ENCODE results near the gene MSANTD3.
"Not testable (repeated sequence)": the region's sequence is repeated elsewhere in the genome, so short reads cannot be mapped to it uniquely, and the experiment has no call there.

The MSANTD3 gene, protein sequence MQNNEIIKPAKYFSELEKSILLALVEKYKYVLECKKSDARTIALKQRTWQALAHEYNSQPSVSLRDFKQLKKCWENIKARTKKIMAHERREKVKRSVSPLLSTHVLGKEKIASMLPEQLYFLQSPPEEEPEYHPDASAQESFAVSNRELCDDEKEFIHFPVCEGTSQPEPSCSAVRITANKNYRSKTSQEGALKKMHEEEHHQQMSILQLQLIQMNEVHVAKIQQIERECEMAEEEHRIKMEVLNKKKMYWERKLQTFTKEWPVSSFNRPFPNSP

GRCh38 chr9:100426530-100427365, at the start of gene MSANTD3:
Gene MSANTD3 (plus strand): TSS chr9:100427143. CDS start chr9:100441939, 14,796 bp downstream.
- peak; percentile 55 for DNase-seq (ENCODE audit: low spot score)

GRCh38 chr9:100379862-100380261, 47.1 kb upstream of the MSANTD3 start:
- DNase-seq (ENCODE audit: low spot score) = no peak

DNA sequence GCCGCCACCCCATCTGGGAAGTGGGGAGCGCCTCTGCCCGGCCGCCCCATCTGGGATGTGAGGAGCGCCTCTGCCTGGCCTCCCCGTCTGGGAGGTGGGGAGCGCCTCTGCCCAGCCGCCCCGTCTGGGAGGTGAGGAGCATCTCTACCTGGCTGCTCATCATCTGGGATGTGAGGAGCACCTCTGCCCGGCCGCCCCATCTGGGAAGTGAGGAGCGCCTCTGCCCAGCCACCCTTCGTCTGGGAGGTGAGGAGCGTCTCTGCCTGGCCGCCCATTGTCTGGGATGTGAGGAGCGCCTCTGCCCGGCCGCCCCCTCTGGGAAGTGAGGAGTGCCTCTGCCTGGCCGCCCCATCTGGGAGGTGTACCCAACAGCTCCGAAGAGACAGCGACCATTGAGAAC, 34.0 kb upstream of the MSANTD3 start:
- not testable (repeated sequence) for DNase-seq (ENCODE audit: low spot score)

- DNase-seq (ENCODE audit: low spot score) = no peak
Measured at GRCh38 chr9:100394032-100394695, 32.8 kb upstream of the MSANTD3 start.

GRCh38 chr9:100394816-100395215, 32.1 kb upstream of the MSANTD3 start:
- no peak for DNase-seq (ENCODE audit: low spot score)

DNA sequence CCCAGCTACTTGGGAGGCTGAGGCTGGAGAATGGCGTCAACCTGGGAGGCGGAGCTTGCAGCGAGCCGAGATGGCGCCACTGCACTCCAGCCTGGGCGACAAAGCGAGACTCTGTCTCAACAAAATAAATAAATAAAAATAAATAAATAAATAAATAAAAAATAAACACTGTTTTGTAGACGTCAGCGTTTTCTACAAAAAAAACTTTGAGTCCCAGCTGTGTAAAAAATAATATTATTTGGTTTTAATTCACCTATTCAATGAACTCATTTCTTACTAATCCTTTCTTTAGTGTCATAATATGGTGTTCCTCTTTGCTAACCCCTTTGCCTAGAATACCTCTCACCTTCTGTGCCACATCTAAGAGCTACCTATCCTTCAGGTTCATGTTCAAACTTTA, 30.2 kb upstream of the MSANTD3 start:
- no peak for DNase-seq (ENCODE audit: low spot score)

DNA sequence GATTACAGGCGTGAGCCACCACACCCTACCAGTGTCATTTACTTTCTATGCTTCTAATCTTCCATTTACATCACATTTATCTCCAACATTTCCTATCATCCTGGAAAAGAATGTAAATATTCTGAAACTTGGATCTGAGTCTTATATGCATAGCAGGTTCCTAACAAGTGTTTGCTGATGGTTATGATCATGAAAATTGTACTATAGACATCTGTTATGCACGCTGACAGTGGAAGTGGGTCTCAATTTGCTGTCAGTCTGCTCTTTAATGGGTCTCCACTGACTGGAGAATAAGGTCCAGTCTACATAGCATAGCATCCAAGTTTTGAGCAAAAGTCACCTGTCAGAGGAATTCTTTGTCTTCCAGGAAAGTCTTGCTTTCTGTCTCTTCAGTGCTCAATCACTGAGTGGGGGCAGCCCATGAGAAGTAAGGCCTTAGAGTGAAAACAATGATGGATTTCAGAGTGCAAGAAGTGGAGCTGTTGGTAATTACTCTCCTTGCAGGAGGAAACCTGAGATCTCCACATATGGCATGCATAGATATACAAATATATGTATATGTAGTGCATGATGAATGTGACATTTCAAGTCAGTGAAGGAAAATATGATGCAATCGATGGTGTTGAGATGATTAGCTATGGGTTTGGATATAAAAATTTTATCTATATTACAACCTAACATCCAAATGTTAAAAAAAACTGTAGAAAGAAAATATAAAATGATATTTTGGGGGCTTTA, 29.2 kb upstream of the MSANTD3 start:
- DNase-seq (ENCODE audit: low spot score) = no peak

DNA sequence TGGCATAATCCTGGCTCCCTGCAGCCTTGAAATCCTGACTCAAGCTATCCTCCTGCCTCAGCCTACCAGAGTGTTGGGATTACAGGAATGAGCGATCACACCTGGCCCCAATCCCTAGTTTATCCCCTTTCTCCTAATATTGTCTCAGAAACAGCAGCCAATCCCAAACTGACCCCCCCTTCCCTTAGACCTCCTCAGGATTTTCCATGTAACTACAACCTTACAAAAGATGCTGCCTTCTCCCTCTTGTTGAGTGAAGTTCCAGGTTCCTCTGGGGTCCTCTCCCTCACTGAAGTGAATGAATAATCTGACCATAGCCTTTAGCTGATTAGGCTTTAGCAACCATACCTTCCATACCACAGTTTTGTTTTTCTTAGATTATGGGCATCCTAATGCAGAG, 25.9 kb upstream of the MSANTD3 start:
- no peak for DNase-seq (ENCODE audit: low spot score)

GRCh38 chr9:100406962-100407361, 20.0 kb upstream of the MSANTD3 start:
- no peak for DNase-seq (ENCODE audit: low spot score)

- no peak for DNase-seq (ENCODE audit: low spot score)
Measured at GRCh38 chr9:100408546-100409175, 18.3 kb upstream of the MSANTD3 start.

- no peak for DNase-seq (ENCODE audit: low spot score)
Measured at GRCh38 chr9:100409176-100409556, 17.8 kb upstream of the MSANTD3 start.

GRCh38 chr9:100411472-100412283, 15.3 kb upstream of the MSANTD3 start:
- DNase-seq (ENCODE audit: low spot score) = peak; percentile 95

- no peak for DNase-seq (ENCODE audit: low spot score)
Measured at GRCh38 chr9:100413839-100414420, 13.0 kb upstream of the MSANTD3 start.

DNA sequence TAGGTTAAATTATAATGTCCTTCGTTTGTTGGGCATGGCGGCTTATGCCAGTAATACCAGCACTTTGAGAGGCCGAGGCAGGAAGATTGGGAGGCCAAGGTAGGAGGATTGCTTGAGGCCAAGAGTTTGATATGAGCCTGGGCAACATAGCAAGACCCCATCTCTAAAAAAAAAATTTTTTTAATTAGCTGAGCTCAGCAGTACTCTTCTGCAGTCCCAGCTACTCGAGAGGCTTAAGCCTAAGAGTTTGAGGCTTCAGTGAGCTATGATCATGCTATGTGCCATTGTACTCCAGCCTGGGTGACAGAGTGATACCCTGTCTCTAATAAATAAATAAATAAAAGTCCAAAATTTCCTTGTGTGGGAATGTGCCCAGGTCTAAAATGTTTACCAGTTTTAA, 9.1 kb upstream of the MSANTD3 start:
- DNase-seq (ENCODE audit: low spot score) = no peak

- DNase-seq (ENCODE audit: low spot score) = no peak
Measured at GRCh38 chr9:100419166-100419565, 7.8 kb upstream of the MSANTD3 start.

- DNase-seq (ENCODE audit: low spot score) = not testable (repeated sequence)
Measured at GRCh38 chr9:100421116-100421515, 5.8 kb upstream of the MSANTD3 start.

DNA sequence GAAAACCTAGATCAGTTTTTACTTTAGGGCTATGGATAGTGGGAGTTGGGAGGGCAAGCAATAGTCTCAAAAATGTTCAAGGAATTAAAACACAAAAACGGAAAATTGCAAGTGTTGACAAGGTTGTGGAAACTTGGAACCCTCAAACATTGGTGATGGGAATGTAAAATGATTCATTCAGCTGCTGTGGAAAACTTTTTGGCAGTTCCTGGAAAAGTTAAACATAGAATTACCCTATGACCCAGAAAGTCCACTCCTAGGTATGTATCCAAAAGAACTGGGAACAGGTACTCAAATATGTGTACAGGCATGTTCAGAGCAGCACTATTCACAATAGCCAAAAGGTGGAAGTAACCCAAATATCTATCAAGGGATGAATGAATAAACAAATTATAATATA, 1.2 kb upstream of the MSANTD3 start:
- no peak for DNase-seq (ENCODE audit: low spot score)

GRCh38 chr9:100426189-100426529, 784 bp upstream of the MSANTD3 start:
- no peak for DNase-seq (ENCODE audit: low spot score)

GRCh38 chr9:100427366-100428263, 672 bp downstream of the MSANTD3 start:
- DNase-seq (ENCODE audit: low spot score) = peak; percentile 70

Measured in putamen (tissue), 1 donor.